GM23338 (cell line): ENCODE results near the gene OTULINL. TPM values are rescaled to one million over a fixed set of nuclear protein-coding genes. Genes with fewer than 3 reads are reported as not detected.

Source experiments
- ATAC-seq: fragments of 200-7000 bp; cut with Tn5 transposase; 3 replicates; pipeline ENCODE4 v1.9.1; 2020
- DNase-seq: peaks from one replicate; pipeline ENCODE4 v3.0.0-alpha.2; 2015; ENCODE audit warnings: low spot score
- H2AFZ ChIP-seq: fragments of 200-600 bp; sonication (generic); 2 replicates; pipeline ENCODE4 v1.8.0; 2016; ENCODE audit warnings: antibody characterized with exemption, mild to moderate bottlenecking, moderate library complexity
- H3F3A ChIP-seq: fragments of 200-600 bp; sonication (generic); replicated peaks from 2 replicates; pipeline ENCODE4 v1.8.0; 2017; ENCODE audit warnings: antibody characterized with exemption, mixed run types, low read depth
- H3K27ac ChIP-seq: fragments of 200-600 bp; sonication (generic); 2 replicates; pipeline ENCODE4 v1.6.1; 2016; ENCODE audit warnings: low read depth
- H3K27me3 ChIP-seq: fragments of 200-600 bp; sonication (generic); 2 replicates; pipeline ENCODE4 v1.8.0; 2016; ENCODE audit warnings: mild to moderate bottlenecking, mixed run types, moderate library complexity; ENCODE audit not compliant: insufficient read depth
- H3K36me3 ChIP-seq: fragments of 200-600 bp; sonication (generic); 2 replicates; pipeline ENCODE4 v1.8.0; 2016; ENCODE audit warnings: mild to moderate bottlenecking; ENCODE audit not compliant: insufficient read depth
- H3K4me1 ChIP-seq: fragments of 200-600 bp; sonication (generic); 2 replicates; pipeline ENCODE4 v1.8.0; 2016; ENCODE audit warnings: mild to moderate bottlenecking, moderate library complexity; ENCODE audit not compliant: insufficient read depth
- H3K4me2 ChIP-seq: fragments of 200-600 bp; sonication (generic); 2 replicates; pipeline ENCODE4 v1.7.1; 2017; ENCODE audit warnings: mixed run types
- H3K4me3 ChIP-seq: fragments of 200-600 bp; sonication (generic); 2 replicates; pipeline ENCODE4 v1.6.1; 2016; ENCODE audit warnings: mixed run types
- H3K79me2 ChIP-seq: fragments of 200-600 bp; sonication (generic); replicated peaks from 2 replicates; pipeline ENCODE4 v1.8.0; 2017; ENCODE audit warnings: mild to moderate bottlenecking; ENCODE audit not compliant: insufficient read depth
- H3K9me2 ChIP-seq: fragments of 200-600 bp; sonication (generic); 2 replicates; pipeline ENCODE4 v1.8.0; 2017; ENCODE audit not compliant: insufficient read depth
- H4K20me1 ChIP-seq: fragments of 200-600 bp; sonication (generic); replicated peaks from 2 replicates; pipeline ENCODE4 v1.8.0; 2017; ENCODE audit warnings: mild to moderate bottlenecking; ENCODE audit not compliant: insufficient read depth
- H3K27ac Mint-ChIP-seq: 2 replicates; pipeline ENCODE4 v1.8.0; 2020; ENCODE audit warnings: inconsistent platforms, mild to moderate bottlenecking, moderate library complexity, mixed read lengths
- H3K27me3 Mint-ChIP-seq: 3 replicates; pipeline ENCODE4 v1.8.0; 2022; ENCODE audit warnings: low read depth, mild to moderate bottlenecking, moderate library complexity, mixed read lengths, inconsistent platforms; ENCODE audit not compliant: insufficient read depth, poor library complexity
- H3K36me3 Mint-ChIP-seq: 3 replicates; pipeline ENCODE4 v1.8.0; 2021; ENCODE audit warnings: low read depth, mild to moderate bottlenecking, inconsistent platforms, moderate library complexity, mixed read lengths
- H3K4me1 Mint-ChIP-seq: 3 replicates; pipeline ENCODE4 v1.8.0; 2020; ENCODE audit warnings: mild to moderate bottlenecking, inconsistent platforms, mixed read lengths
- H3K4me3 Mint-ChIP-seq: 3 replicates; pipeline ENCODE4 v1.8.0; 2021; ENCODE audit warnings: moderate library complexity, mild to moderate bottlenecking, inconsistent platforms, mixed read lengths
- H3K9me3 Mint-ChIP-seq: 3 replicates; pipeline ENCODE4 v1.8.0; 2020; ENCODE audit warnings: moderate library complexity, mild to moderate bottlenecking, inconsistent platforms, mixed read lengths
- CREB1 ChIP-seq: fragments of 250-450 bp; sonication (Bioruptor Pico); IDR thresholded peaks from 2 replicates; pipeline ENCODE4 v1.5.0; 2020; ENCODE audit warnings: low read depth, mild to moderate bottlenecking, moderate library complexity
- EZH2 ChIP-seq: fragments of 200-600 bp; sonication (generic); IDR thresholded peaks from one replicate; pipeline ENCODE4 v1.8.0; 2017; ENCODE audit warnings: antibody characterized with exemption, mild to moderate bottlenecking, low read depth; ENCODE audit not compliant: unreplicated experiment
- EZH2phosphoT487 ChIP-seq: fragments of 200-600 bp; sonication (generic); IDR thresholded peaks from one replicate; pipeline ENCODE4 v1.8.1; 2018; ENCODE audit warnings: antibody characterized with exemption; ENCODE audit not compliant: unreplicated experiment
- JUNB ChIP-seq: IDR thresholded peaks from one replicate; pipeline ENCODE4 v1.6.1; 2016; ENCODE audit warnings: antibody characterized with exemption; ENCODE audit not compliant: unreplicated experiment
- NANOG ChIP-seq: IDR thresholded peaks from 2 replicates; pipeline ENCODE4 v1.6.1; 2016; ENCODE audit warnings: antibody characterized with exemption, borderline replicate concordance
- POLR2AphosphoS5 ChIP-seq: IDR thresholded peaks from 2 replicates; pipeline ENCODE4 v1.6.1; 2016; ENCODE audit warnings: antibody characterized with exemption, low read depth
- STAT1 ChIP-seq: IDR thresholded peaks from one replicate; pipeline ENCODE4 v1.6.1; 2016; ENCODE audit warnings: antibody characterized with exemption; ENCODE audit not compliant: unreplicated experiment
- ZNF331 ChIP-seq: fragments of 250-450 bp; sonication (Bioruptor Pico); IDR thresholded peaks from 2 replicates; pipeline ENCODE4 v1.5.0; 2020; ENCODE audit warnings: low read depth, mild to moderate bottlenecking, moderate library complexity
- polyA plus RNA-seq: library from polyadenylated mRNA; unstranded; fragments of >200 nt; fragmentation: Nextera tagmentation; extraction: Ambion mirVana; gene quantifications from 2 replicates; pipeline ENCODE4 v1.2.1, GENCODE V29; 2016
- total RNA-seq: library from RNA; depleted of rRNA; stranded (reverse); fragments of >200 nt; shearing (Covaris generic); gene quantifications from 2 replicates; pipeline ENCODE4 v1.2.3, GENCODE V29; 2014
- TF ChIP-seq, protein P1 (sequence below): fragments of 250-450 bp; sonication (Bioruptor Pico); IDR thresholded peaks from 2 replicates; pipeline ENCODE4 v1.5.0; 2020; ENCODE audit warnings: mild to moderate bottlenecking, moderate library complexity
- TF ChIP-seq, protein P2 (sequence below), 2 experiments: fragments of 200-600 bp in 1 of 2; sonication (generic) in 1 of 2; conservative IDR thresholded peaks; 2 replicates each; pipeline versions ENCODE4 v1.5.1 to v1.6.1; 2016 to 2017; ENCODE audit warnings: antibody characterized with exemption in 2 of 2, low read depth in 2 of 2, mild to moderate bottlenecking in 2 of 2, moderate library complexity in 1 of 2
- TF ChIP-seq, protein P3 (sequence below): IDR thresholded peaks from 2 replicates; pipeline ENCODE4 v1.6.1; 2016; ENCODE audit warnings: antibody characterized with exemption

The OTULINL gene
- total and polyA plus RNA-seq, 2 experiments from 2014 or later = 6.3 to 7.6 TPM

DNA sequence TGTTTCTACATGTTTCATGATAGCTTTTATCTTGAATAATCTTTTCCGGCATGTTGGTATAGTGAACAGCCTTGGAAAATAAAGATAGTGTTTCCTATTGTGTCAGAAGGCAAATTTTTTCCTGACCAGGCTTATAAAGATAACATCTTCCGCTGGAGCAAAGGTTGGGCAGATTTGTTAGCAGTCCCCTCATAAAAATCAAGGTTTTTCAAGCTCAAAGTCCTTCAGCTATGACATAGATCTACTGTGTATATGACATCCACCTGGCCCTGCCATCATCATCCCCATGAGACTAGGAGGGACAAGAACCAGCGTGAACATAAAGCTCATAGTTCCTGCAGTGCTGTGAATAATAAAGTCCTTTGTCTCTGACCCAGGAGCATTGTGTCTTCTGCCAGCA lies 30.4 kb upstream of the OTULINL start (continued):
- TF ChIP-seq, protein P1, sequence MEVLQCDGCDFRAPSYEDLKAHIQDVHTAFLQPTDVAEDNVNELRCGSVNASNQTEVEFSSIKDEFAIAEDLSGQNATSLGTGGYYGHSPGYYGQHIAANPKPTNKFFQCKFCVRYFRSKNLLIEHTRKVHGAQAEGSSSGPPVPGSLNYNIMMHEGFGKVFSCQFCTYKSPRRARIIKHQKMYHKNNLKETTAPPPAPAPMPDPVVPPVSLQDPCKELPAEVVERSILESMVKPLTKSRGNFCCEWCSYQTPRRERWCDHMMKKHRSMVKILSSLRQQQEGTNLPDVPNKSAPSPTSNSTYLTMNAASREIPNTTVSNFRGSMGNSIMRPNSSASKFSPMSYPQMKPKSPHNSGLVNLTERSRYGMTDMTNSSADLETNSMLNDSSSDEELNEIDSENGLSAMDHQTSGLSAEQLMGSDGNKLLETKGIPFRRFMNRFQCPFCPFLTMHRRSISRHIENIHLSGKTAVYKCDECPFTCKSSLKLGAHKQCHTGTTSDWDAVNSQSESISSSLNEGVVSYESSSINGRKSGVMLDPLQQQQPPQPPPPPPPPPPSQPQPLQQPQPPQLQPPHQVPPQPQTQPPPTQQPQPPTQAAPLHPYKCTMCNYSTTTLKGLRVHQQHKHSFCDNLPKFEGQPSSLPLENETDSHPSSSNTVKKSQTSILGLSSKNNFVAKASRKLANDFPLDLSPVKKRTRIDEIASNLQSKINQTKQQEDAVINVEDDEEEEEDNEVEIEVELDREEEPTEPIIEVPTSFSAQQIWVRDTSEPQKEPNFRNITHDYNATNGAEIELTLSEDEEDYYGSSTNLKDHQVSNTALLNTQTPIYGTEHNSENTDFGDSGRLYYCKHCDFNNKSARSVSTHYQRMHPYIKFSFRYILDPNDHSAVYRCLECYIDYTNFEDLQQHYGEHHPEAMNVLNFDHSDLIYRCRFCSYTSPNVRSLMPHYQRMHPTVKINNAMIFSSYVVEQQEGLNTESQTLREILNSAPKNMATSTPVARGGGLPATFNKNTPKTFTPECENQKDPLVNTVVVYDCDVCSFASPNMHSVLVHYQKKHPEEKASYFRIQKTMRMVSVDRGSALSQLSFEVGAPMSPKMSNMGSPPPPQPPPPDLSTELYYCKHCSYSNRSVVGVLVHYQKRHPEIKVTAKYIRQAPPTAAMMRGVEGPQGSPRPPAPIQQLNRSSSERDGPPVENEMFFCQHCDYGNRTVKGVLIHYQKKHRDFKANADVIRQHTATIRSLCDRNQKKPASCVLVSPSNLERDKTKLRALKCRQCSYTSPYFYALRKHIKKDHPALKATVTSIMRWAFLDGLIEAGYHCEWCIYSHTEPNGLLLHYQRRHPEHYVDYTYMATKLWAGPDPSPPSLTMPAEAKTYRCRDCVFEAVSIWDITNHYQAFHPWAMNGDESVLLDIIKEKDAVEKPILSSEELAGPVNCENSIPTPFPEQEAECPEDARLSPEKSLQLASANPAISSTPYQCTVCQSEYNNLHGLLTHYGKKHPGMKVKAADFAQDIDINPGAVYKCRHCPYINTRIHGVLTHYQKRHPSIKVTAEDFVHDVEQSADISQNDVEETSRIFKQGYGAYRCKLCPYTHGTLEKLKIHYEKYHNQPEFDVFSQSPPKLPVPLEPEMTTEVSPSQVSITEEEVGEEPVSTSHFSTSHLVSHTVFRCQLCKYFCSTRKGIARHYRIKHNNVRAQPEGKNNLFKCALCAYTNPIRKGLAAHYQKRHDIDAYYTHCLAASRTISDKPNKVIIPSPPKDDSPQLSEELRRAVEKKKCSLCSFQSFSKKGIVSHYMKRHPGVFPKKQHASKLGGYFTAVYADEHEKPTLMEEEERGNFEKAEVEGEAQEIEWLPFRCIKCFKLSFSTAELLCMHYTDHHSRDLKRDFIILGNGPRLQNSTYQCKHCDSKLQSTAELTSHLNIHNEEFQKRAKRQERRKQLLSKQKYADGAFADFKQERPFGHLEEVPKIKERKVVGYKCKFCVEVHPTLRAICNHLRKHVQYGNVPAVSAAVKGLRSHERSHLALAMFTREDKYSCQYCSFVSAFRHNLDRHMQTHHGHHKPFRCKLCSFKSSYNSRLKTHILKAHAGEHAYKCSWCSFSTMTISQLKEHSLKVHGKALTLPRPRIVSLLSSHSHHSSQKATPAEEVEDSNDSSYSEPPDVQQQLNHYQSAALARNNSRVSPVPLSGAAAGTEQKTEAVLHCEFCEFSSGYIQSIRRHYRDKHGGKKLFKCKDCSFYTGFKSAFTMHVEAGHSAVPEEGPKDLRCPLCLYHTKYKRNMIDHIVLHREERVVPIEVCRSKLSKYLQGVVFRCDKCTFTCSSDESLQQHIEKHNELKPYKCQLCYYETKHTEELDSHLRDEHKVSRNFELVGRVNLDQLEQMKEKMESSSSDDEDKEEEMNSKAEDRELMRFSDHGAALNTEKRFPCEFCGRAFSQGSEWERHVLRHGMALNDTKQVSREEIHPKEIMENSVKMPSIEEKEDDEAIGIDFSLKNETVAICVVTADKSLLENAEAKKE (CRISPR knock-in tag) = no peak
- TF ChIP-seq JUNB = no peak
- no peak for TF ChIP-seq STAT1
- TF ChIP-seq, protein P2, sequence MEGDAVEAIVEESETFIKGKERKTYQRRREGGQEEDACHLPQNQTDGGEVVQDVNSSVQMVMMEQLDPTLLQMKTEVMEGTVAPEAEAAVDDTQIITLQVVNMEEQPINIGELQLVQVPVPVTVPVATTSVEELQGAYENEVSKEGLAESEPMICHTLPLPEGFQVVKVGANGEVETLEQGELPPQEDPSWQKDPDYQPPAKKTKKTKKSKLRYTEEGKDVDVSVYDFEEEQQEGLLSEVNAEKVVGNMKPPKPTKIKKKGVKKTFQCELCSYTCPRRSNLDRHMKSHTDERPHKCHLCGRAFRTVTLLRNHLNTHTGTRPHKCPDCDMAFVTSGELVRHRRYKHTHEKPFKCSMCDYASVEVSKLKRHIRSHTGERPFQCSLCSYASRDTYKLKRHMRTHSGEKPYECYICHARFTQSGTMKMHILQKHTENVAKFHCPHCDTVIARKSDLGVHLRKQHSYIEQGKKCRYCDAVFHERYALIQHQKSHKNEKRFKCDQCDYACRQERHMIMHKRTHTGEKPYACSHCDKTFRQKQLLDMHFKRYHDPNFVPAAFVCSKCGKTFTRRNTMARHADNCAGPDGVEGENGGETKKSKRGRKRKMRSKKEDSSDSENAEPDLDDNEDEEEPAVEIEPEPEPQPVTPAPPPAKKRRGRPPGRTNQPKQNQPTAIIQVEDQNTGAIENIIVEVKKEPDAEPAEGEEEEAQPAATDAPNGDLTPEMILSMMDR (conservative IDR thresholded peaks at IDR 0.05; ENCODE audit: low read depth in 2 of 2) = no peak

DNA sequence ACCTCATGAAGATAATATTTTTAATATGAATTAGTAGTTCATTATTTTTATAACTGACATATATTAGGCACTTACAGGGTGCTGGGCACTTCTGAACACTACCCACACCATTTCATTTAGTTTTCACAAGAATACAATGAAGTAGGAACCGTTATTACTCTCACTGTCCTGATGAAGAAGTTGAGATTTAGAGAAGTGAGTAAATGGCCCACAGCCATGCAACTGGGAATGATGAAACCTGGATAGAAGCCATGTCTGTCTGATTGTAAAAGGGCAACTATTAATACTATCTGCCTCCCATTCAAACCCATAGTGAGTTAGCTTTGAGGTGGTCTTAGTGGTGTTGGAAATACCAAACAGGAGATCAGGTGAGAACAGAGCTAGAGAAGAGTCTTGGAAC lies 29.6 kb upstream of the OTULINL start:
- Histone ChIP-seq H3K4me3 (no peak overlapping the region), H3K27me3 (no peaks in the 10 kb centered on the region), H3F3A (no peaks in the 10 kb centered on the region), H3K36me3 (no peaks in the 10 kb centered on the region), H3K79me2 (no peaks in the 10 kb centered on the region), H2AFZ (no peak overlapping the region), H3K4me1 (no peaks in the 10 kb centered on the region), H3K27ac (no peak overlapping the region), H3K9me2 (no peaks in the 10 kb centered on the region), H4K20me1 (no peaks in the 10 kb centered on the region), H3K4me2 (no peak overlapping the region)
- TF ChIP-seq, protein P2 (conservative IDR thresholded peaks at IDR 0.05; ENCODE audit: low read depth in 2 of 2) = no peak
- TF ChIP-seq NANOG = no peak
- no peak for TF ChIP-seq ZNF331 (CRISPR knock-in tag)
- TF ChIP-seq EZH2phosphoT487 = no peak
- no peak for TF ChIP-seq POLR2AphosphoS5
- TF ChIP-seq, protein P3, sequence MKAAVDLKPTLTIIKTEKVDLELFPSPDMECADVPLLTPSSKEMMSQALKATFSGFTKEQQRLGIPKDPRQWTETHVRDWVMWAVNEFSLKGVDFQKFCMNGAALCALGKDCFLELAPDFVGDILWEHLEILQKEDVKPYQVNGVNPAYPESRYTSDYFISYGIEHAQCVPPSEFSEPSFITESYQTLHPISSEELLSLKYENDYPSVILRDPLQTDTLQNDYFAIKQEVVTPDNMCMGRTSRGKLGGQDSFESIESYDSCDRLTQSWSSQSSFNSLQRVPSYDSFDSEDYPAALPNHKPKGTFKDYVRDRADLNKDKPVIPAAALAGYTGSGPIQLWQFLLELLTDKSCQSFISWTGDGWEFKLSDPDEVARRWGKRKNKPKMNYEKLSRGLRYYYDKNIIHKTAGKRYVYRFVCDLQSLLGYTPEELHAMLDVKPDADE = no peak
- no peak for TF ChIP-seq EZH2
- no peak for TF ChIP-seq CREB1 (CRISPR knock-in tag)
- no peak for TF ChIP-seq JUNB
- Mint-ChIP-seq H3K4me1 (no peaks in the 10 kb centered on the region), H3K4me3 (no peak overlapping the region), H3K36me3 (no peaks in the 10 kb centered on the region), H3K9me3 (no peaks in the 10 kb centered on the region), H3K27ac (no peak overlapping the region), H3K27me3 (peaks cover 1% of the 10 kb centered on the region)
- DNase-seq (no peak), ATAC-seq (no peak)
